ENCODE data around the gene KRTAP10-1.

DNA sequence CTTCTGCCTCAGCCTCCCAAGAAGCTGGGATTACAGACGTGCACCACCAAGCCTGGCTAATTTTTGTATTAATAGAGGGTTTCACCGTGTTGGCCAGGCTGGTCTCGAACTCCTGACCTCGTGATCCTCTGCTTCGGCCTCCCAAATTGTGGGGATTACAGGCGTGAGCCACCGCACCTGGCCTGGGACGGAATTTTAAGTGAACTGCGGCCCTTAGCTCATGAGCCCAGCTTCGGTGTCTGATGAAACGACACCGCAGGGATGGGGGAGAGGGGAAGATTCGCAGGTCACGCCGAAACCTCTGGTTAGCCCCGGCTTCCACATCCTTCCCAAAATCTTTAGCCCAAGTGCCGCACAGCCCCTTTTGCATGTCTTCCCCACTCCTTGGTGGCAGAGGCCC, 45.6 kb downstream of the KRTAP10-1 start:
- TF ChIP-seq, protein P1, sequence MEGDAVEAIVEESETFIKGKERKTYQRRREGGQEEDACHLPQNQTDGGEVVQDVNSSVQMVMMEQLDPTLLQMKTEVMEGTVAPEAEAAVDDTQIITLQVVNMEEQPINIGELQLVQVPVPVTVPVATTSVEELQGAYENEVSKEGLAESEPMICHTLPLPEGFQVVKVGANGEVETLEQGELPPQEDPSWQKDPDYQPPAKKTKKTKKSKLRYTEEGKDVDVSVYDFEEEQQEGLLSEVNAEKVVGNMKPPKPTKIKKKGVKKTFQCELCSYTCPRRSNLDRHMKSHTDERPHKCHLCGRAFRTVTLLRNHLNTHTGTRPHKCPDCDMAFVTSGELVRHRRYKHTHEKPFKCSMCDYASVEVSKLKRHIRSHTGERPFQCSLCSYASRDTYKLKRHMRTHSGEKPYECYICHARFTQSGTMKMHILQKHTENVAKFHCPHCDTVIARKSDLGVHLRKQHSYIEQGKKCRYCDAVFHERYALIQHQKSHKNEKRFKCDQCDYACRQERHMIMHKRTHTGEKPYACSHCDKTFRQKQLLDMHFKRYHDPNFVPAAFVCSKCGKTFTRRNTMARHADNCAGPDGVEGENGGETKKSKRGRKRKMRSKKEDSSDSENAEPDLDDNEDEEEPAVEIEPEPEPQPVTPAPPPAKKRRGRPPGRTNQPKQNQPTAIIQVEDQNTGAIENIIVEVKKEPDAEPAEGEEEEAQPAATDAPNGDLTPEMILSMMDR (IDR thresholded peaks at IDR 0.05) = no peak
- no peak for TF ChIP-seq EZH2 (IDR thresholded peaks at IDR 0.05)
- no peak for TF ChIP-seq EZH2phosphoT487 (IDR thresholded peaks at IDR 0.05)

Data from neural progenitor cell (in vitro differentiated cells).